GM23248 (cell line): ENCODE measurements around the gene ZNF418.
"Not testable (repeated sequence)": the region's sequence is repeated elsewhere in the genome, so short reads cannot be mapped to it uniquely, and the experiment has no call there.

Experiments
- EZH2 ChIP-seq: fragments of 200-600 bp; sonication (generic); IDR thresholded peaks from 2 replicates; pipeline ENCODE4 v1.6.1; 2018; ENCODE audit warnings: antibody characterized with exemption, mild to moderate bottlenecking; ENCODE audit not compliant: insufficient read depth, poor library complexity, severe bottlenecking
- EZH2phosphoT487 ChIP-seq: fragments of 200-600 bp; sonication (generic); IDR thresholded peaks from 2 replicates; pipeline ENCODE4 v1.6.1; 2018; ENCODE audit warnings: antibody characterized with exemption, moderate library complexity, mild to moderate bottlenecking, low read depth; ENCODE audit not compliant: insufficient read depth

DNA sequence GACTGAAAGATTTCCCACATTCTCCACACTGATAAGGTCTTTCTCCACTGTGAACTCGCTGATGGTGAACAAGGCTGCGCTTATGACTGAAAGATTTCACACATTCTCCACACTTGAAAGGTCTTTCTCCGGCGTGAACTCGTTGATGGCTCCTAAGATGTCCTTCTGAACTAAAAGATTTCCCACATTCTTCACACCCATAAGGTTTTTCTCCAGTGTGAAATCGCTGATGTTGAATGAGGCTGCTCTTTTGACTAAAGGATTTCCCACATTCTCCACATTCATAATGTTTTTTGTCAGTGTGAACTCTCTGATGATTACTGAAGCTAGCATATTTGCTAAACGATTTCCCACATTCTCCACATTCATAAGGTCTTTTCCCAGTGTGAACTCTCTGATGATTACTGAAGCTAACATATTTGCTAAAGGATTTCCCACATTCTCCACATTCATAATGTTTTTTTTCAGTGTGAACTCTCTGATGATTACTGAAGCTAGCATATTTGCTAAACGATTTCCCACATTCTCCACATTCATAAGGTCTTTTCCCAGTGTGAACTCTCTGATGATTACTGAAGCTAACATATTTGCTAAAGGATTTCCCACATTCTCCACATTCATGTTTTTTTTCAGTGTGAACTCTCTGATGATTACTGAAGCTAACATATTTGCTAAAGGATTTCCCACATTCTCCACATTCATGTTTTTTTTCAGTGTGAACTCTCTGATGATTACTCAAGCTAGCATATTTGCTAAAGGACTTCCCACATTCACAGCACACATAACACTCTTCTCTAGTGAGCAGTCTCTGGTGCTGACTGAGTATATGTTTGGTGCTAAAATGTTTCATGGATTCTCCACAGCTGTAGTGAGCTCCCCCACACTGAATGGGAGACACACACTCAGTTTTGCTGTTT, 61.1 kb downstream of the ZNF418 start:
- not testable (repeated sequence) for TF ChIP-seq EZH2phosphoT487, EZH2
